Smooth muscle cell (in vitro differentiated cells): ENCODE measurements around the gene TMEM100. TPM values are rescaled to one million over a fixed set of nuclear protein-coding genes. Genes with fewer than 3 reads are reported as not detected.

Experiments used
- DNase-seq: peaks from one replicate; lab custom pipeline; 2025; ENCODE audit not compliant: unreplicated experiment; lab: John Stamatoyannopoulos, UW
- H2AFZ ChIP-seq: fragments of 200-600 bp; sonication (generic); 2 replicates; pipeline ENCODE4 v1.6.0; 2016; ENCODE audit warnings: antibody characterized with exemption, low read depth, mild to moderate bottlenecking
- H3F3A ChIP-seq: fragments of 200-600 bp; sonication (generic); 2 replicates; pipeline ENCODE4 v1.6.0; 2017; ENCODE audit warnings: antibody characterized with exemption, low read depth
- H3K27ac ChIP-seq: fragments of 200-600 bp; sonication (generic); 2 replicates; pipeline ENCODE4 v1.5.1; 2016; ENCODE audit warnings: low read depth, mild to moderate bottlenecking
- H3K27me3 ChIP-seq: fragments of 200-600 bp; sonication (generic); 2 replicates; pipeline ENCODE4 v1.6.1; 2016; ENCODE audit warnings: low read depth, mild to moderate bottlenecking
- H3K36me3 ChIP-seq: fragments of 200-600 bp; sonication (generic); 2 replicates; pipeline ENCODE4 v1.5.1; 2016; ENCODE audit warnings: low read depth
- H3K4me1 ChIP-seq: fragments of 200-600 bp; sonication (generic); 2 replicates; pipeline ENCODE4 v1.5.1; 2016; ENCODE audit warnings: low read depth
- H3K4me2 ChIP-seq: fragments of 200-600 bp; sonication (generic); 2 replicates; pipeline ENCODE4 v1.6.0; 2016; ENCODE audit warnings: mild to moderate bottlenecking
- H3K4me3 ChIP-seq: fragments of 200-600 bp; sonication (generic); 2 replicates; pipeline ENCODE4 v1.5.1; 2016; ENCODE audit warnings: mild to moderate bottlenecking
- H3K79me2 ChIP-seq: fragments of 200-600 bp; sonication (generic); 2 replicates; pipeline ENCODE4 v1.6.0; 2016; ENCODE audit warnings: low read depth, mild to moderate bottlenecking
- H3K9ac ChIP-seq: fragments of 200-600 bp; sonication (generic); 2 replicates; pipeline ENCODE4 v1.6.0; 2016; ENCODE audit warnings: low read depth
- H3K9me3 ChIP-seq: fragments of 200-600 bp; sonication (generic); replicated peaks from 2 replicates; pipeline ENCODE4 v1.5.1; 2016; ENCODE audit warnings: low read depth
- H4K20me1 ChIP-seq: fragments of 200-600 bp; sonication (generic); 2 replicates; pipeline ENCODE4 v1.6.0; 2016; ENCODE audit warnings: low read depth
- CTCF ChIP-seq: fragments of 200-600 bp; sonication (generic); IDR thresholded peaks from 2 replicates; pipeline ENCODE4 v1.5.1; 2017; ENCODE audit warnings: borderline replicate concordance, mild to moderate bottlenecking, antibody characterized with exemption; ENCODE audit not compliant: insufficient read depth, poor library complexity, severe bottlenecking
- WGBS: methylation state at CpG from one replicate; pipeline ENCODE4 v1.1.7; 2016; ENCODE audit warnings: low lambda C conversion rate; 5-methylcytosine and 5-hydroxymethylcytosine counted together
- polyA plus RNA-seq: library from polyadenylated mRNA; unstranded; fragments of >200 nt; fragmentation: Nextera tagmentation; extraction: Ambion mirVana; gene quantifications from 2 replicates; pipeline ENCODE4 v1.2.1, GENCODE V29; 2016
- total RNA-seq: library from RNA; depleted of rRNA; stranded (reverse); fragments of >200 nt; gene quantifications from 2 replicates; pipeline ENCODE4 v1.2.3, GENCODE V29; 2014

TMEM100 gene
- total and polyA plus RNA-seq, 2 experiments from 2014 or later: 1.9 to 2.9 TPM

DNA sequence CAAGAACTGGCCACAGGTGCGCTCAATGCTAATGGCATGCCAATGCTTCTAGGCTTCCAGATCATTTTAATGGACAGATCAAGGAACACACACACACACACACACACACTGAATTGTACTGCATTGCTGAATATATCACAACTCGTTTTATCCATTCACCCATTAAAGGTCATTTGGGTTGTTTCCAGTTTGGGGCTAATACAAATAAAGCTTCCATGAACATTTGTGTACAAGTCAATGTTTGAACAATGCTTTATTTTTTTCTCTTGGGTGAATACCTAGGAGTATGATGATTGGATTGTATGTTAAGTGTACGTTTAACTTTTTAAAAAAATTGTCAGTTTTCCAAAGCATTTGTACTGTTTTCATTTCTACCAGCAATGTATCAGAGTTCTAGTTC is 24.5 kb upstream of the TMEM100 start:
- Histone ChIP-seq H3K79me2 (peaks cover 7% of the 10 kb centered on the region), H3K4me1 (peaks cover 7% of the 10 kb centered on the region), H3K27ac (no peak overlapping the region), H3K9me3 (no peaks in the 10 kb centered on the region), H3K4me2 (no peak overlapping the region), H3K36me3 (no peaks in the 10 kb centered on the region), H4K20me1 (no peaks in the 10 kb centered on the region), H3K27me3 (no peaks in the 10 kb centered on the region), H2AFZ (no peak overlapping the region), H3K4me3 (no peak overlapping the region), H3F3A (peaks cover 3% of the 10 kb centered on the region), H3K9ac (no peak overlapping the region)
- no peak for DNase-seq
- WGBS: 61% methylated on average over 3 of the region's 3 CpGs
- TF ChIP-seq CTCF: no peak

DNA sequence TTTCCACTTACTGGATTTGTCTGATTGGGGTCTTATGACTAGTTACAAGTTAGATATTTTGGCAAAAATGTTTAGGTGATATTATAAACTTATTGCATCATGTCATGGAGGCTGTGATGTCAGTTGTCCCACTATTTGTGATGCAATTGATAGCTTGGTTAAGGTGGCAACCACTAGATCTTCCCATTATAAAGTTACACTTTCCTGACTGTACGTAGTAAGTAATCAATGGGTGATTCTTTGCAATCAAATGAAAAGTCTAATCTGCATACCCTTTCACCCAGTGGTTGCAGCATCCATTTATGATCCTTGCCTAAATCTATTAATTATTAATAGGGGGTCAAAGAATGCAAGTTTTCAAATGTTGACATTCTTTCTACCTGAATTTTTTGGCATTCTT is 23.8 kb upstream of the TMEM100 start:
- Histone ChIP-seq H3K9ac (no peak overlapping the region), H4K20me1 (no peaks in the 10 kb centered on the region), H2AFZ (no peak overlapping the region), H3K4me2 (no peak overlapping the region), H3K4me1 (no peaks in the 10 kb centered on the region), H3K9me3 (no peaks in the 10 kb centered on the region), H3K36me3 (no peaks in the 10 kb centered on the region), H3K79me2 (no peaks in the 10 kb centered on the region), H3K27ac (no peak overlapping the region), H3K4me3 (no peak overlapping the region), H3K27me3 (no peaks in the 10 kb centered on the region), H3F3A (peaks cover 3% of the 10 kb centered on the region)
- 74% methylated on average over 1 of the region's 1 CpG for WGBS
- no peak for TF ChIP-seq CTCF
- DNase-seq: no peak

GRCh38 chr17:55745258-55745657 is 22.6 kb upstream of the TMEM100 start:
- H3F3A ChIP-seq: peaks cover 3% of the 10 kb centered on the region
- H3K4me1 ChIP-seq: no peaks in the 10 kb centered on the region
- no peak overlapping the region for H2AFZ ChIP-seq
- H3K36me3 ChIP-seq: no peaks in the 10 kb centered on the region
- H3K4me3 ChIP-seq: no peak overlapping the region
- no peaks in the 10 kb centered on the region for H3K27me3 ChIP-seq
- H3K27ac ChIP-seq: no peak overlapping the region
- WGBS: 100% methylated on average over 1 of the region's 1 CpG
- H3K79me2 ChIP-seq: no peaks in the 10 kb centered on the region
- H3K9ac ChIP-seq: no peak overlapping the region
- no peaks in the 10 kb centered on the region for H3K9me3 ChIP-seq
- H4K20me1 ChIP-seq: no peaks in the 10 kb centered on the region
- no peak for DNase-seq
- no peak overlapping the region for H3K4me2 ChIP-seq
- no peak for TF ChIP-seq CTCF

DNA sequence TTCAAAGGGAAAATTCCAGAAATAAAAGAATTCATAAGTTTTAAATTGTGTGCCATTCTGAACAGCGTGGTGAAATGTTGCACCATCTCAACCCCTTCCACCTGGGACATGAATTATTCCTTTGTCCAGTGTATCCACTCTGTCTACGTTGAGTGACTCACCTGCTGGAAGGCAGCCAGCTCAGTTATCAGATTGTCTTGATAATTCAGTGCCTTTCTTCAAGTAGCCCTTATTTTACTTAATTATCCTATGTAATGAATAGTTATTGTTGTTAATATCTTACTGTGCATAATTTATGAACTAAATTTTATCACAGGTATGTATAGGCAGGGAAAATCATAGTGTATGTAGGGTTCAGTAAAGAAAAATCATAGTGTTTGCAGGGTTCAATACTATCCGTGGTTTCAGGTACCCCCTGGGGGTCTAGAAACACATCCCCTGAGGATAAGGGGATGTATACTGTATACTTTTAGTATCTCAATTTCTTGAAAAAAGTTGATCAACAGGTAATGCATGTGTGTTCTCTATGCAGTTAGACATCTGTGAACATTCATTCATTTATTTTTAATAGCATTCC is 20.5 kb upstream of the TMEM100 start:
- Histone ChIP-seq H3K27me3 (no peaks in the 10 kb centered on the region), H3K9ac (no peak overlapping the region), H4K20me1 (no peaks in the 10 kb centered on the region), H3K4me3 (no peak overlapping the region), H3K9me3 (no peaks in the 10 kb centered on the region), H3F3A (no peaks in the 10 kb centered on the region), H3K4me1 (no peaks in the 10 kb centered on the region), H3K27ac (peak overlapping the region; percentile 4), H2AFZ (no peak overlapping the region), H3K36me3 (no peaks in the 10 kb centered on the region), H3K79me2 (no peaks in the 10 kb centered on the region), H3K4me2 (no peak overlapping the region)
- DNase-seq: no peak
- TF ChIP-seq CTCF: no peak
- 66% methylated on average over 3 of the region's 3 CpGs for WGBS
